Endothelial cell of umbilical vein (primary cell): Measurements from ENCODE around the gene SFPQ. TPM values are rescaled to one million over a fixed set of nuclear protein-coding genes. Genes with fewer than 3 reads are reported as not detected.

Experiments
- BruUV-seq: library from RNA; stranded (reverse); fragments of 400-500 nt; replicated peaks from 2 replicates; lab custom pipeline; 2021; lab: Mats Ljungman, UMichigan
- CTCF ChIA-PET: fragments of 300-600, 350-600 bp; sonication (Branson Sonifier 250); formaldehyde crosslinking; loops from one replicate; lab custom pipeline; 2021; ENCODE audit warnings: antibody characterized with exemption, inconsistent platforms; lab: Charles Lee
- POLR2A ChIA-PET: fragments of 300-600, 350-600 bp; sonication (Branson Sonifier 250); formaldehyde crosslinking; loops from one replicate; lab custom pipeline; 2021; ENCODE audit warnings: antibody characterized with exemption, inconsistent platforms; lab: Charles Lee
- DNase-seq: peaks from one replicate; pipeline ENCODE4 v3.0.0-alpha.2; 2011; ENCODE audit warnings: low read depth, low spot score
- FAIRE-seq: peaks from 2 replicates; lab custom pipeline; 2011; peaks lifted over from hg19 to GRCh38; lab: Jason Lieb, UNC
- H2AFZ ChIP-seq: 2 replicates; pipeline ENCODE4 v1.6.0; 2012; ENCODE audit warnings: low read depth, low read length, control low read depth, inconsistent platforms
- H3K27ac ChIP-seq: 2 replicates; pipeline ENCODE4 v1.5.1; 2011; ENCODE audit warnings: low read depth, mild to moderate bottlenecking, control low read depth, low read length, moderate library complexity; ENCODE audit not compliant: insufficient read depth
- H3K27me3 ChIP-seq, 2 experiments: 2 replicates each; pipeline versions ENCODE4 v1.6.0 to v1.6.1; 2011; ENCODE audit warnings: low read length in 2 of 2, mixed read lengths in 1 of 2; ENCODE audit not compliant: control insufficient read depth in 2 of 2, insufficient read depth in 2 of 2
- H3K36me3 ChIP-seq, 2 experiments: 2 replicates in 1 of 2; 3 replicates in 1 of 2; pipeline ENCODE4 v1.5.1; 2011; ENCODE audit warnings: low read length in 2 of 2, mild to moderate bottlenecking in 1 of 2, moderate library complexity in 1 of 2; ENCODE audit not compliant: control insufficient read depth in 2 of 2, insufficient read depth in 2 of 2; ENCODE audit errors: extremely low read depth in 1 of 2
- H3K4me1 ChIP-seq: 3 replicates; pipeline ENCODE4 v1.5.1; 2011; ENCODE audit warnings: mild to moderate bottlenecking, low read length; ENCODE audit not compliant: control insufficient read depth, insufficient read depth; ENCODE audit errors: extremely low read depth
- H3K4me2 ChIP-seq: 2 replicates; pipeline ENCODE4 v1.6.1; 2011; ENCODE audit warnings: low read length, control low read depth, mixed read lengths; ENCODE audit not compliant: insufficient read depth
- H3K4me3 ChIP-seq, 3 experiments: fragments of 200-600 bp in 1 of 3; sonication (generic), shearing (Covaris generic) in 1 of 3; replicated peaks in 1 of 3; 2 replicates each; pipeline ENCODE4 v1.5.1; 2011 to 2016; ENCODE audit warnings: control low read depth in 3 of 3, low read length in 3 of 3, mild to moderate bottlenecking in 2 of 3, inconsistent platforms in 1 of 3, low read depth in 1 of 3, moderate library complexity in 1 of 3; ENCODE audit not compliant: insufficient read depth in 1 of 3
- H3K79me2 ChIP-seq: 2 replicates; pipeline ENCODE4 v1.6.0; 2012; ENCODE audit warnings: low read length, inconsistent platforms; ENCODE audit not compliant: control insufficient read depth, insufficient read depth
- H3K9ac ChIP-seq: replicated peaks from 2 replicates; pipeline ENCODE3; 2011; ENCODE audit warnings: low read length, control low read depth; ENCODE audit not compliant: insufficient read depth; ENCODE audit errors: extremely low read depth
- H3K9me1 ChIP-seq: replicated peaks from 3 replicates; pipeline ENCODE4 v1.6.0; 2011; ENCODE audit warnings: mild to moderate bottlenecking, low read length; ENCODE audit not compliant: control insufficient read depth, insufficient read depth; ENCODE audit errors: extremely low read depth
- H3K9me3 ChIP-seq: replicated peaks from 2 replicates; pipeline ENCODE4 v1.5.1; 2012; ENCODE audit warnings: low read length, inconsistent platforms; ENCODE audit not compliant: control insufficient read depth, insufficient read depth
- H4K20me1 ChIP-seq: replicated peaks from 2 replicates; pipeline ENCODE3; 2011; ENCODE audit warnings: mild to moderate bottlenecking, low read length; ENCODE audit not compliant: control insufficient read depth, insufficient read depth; ENCODE audit errors: extremely low read depth
- EZH2 ChIP-seq: IDR thresholded peaks from 2 replicates; pipeline ENCODE4 v1.6.1; 2012; ENCODE audit warnings: borderline replicate concordance, low read depth, mild to moderate bottlenecking, moderate library complexity, low read length, inconsistent platforms; ENCODE audit not compliant: severe bottlenecking
- FOS ChIP-seq: IDR thresholded peaks from 2 replicates; pipeline ENCODE4 v1.6.1; 2011; ENCODE audit warnings: mild to moderate bottlenecking, low read length, moderate library complexity, borderline replicate concordance; ENCODE audit not compliant: insufficient read depth
- GATA2 ChIP-seq: IDR thresholded peaks from 2 replicates; pipeline ENCODE4 v1.7.0; 2011; ENCODE audit warnings: low read depth, mild to moderate bottlenecking, moderate library complexity, mixed read lengths, low read length; ENCODE audit not compliant: insufficient read length, insufficient read depth
- JUN ChIP-seq: IDR thresholded peaks from 2 replicates; pipeline ENCODE4 v1.6.1; 2011; ENCODE audit warnings: borderline replicate concordance, low read depth; ENCODE audit not compliant: insufficient read length, insufficient read depth
- MAX ChIP-seq: IDR thresholded peaks from 2 replicates; pipeline ENCODE4 v1.6.1; 2011; ENCODE audit not compliant: insufficient read depth, insufficient read length
- MYC ChIP-seq: IDR thresholded peaks from one replicate; pipeline ENCODE4 v1.6.1; 2011; ENCODE audit warnings: mild to moderate bottlenecking, low read depth, low read length
- POLR2A ChIP-seq: IDR thresholded peaks from 2 replicates; pipeline ENCODE4 v1.6.1; 2012; ENCODE audit warnings: low read depth, mild to moderate bottlenecking, control low read depth, low read length
- POLR2AphosphoS5 ChIP-seq: IDR thresholded peaks from 2 replicates; pipeline ENCODE4 v1.6.1; 2012; ENCODE audit warnings: low read depth, mild to moderate bottlenecking, control low read depth, low read length, moderate library complexity; ENCODE audit not compliant: insufficient read depth
- dilution Hi-C: fragments of 300-500 bp; cut with MboI; formaldehyde crosslinking; loops from one replicate; pipeline ENCODE4 v1.15.0; 2019; ENCODE audit warnings: low sequenced_read_pairs; ENCODE audit not compliant: extremely low pct_ligation_motif_present
- intact Hi-C: fragments of 100-400 bp; cut with micrococcal nuclease; formaldehyde crosslinking; loops from one replicate; pipeline ENCODE4 v1.10.0; 2022
- polyA plus RNA-seq, 4 experiments: library from polyadenylated mRNA; depleted of rRNA in 3 of 4; stranded (reverse) in 3 of 4; unstranded in 1 of 4; fragments of >200 nt; gene quantifications; 2 replicates each; pipeline versions ENCODE4 v1.2.1 to v1.2.3, GENCODE V29; 2011 to 2012; ENCODE audit warnings: missing spikeins in 1 of 4
- total RNA-seq: library from RNA; stranded (reverse); gene quantifications from 2 replicates; pipeline ENCODE4 v1.2.3, GENCODE V29; 2021
- TF ChIP-seq, protein P1 (sequence below), 2 donors: IDR thresholded peaks; 1 replicate in 1 of 2; 2 replicates in 1 of 2; pipeline ENCODE4 v1.5.1; 2011; ENCODE audit warnings: low read length in 2 of 2, mild to moderate bottlenecking in 2 of 2, moderate library complexity in 2 of 2, control low read depth in 1 of 2, inconsistent platforms in 1 of 2, low read depth in 1 of 2; ENCODE audit not compliant: insufficient read depth in 1 of 2; ENCODE audit errors: extremely low read depth in 1 of 2

The SFPQ gene
- total and polyA plus RNA-seq, 2 donors (not counting 3 experiments of a cell fraction or from before 2014, with no cell fraction given) = 100 to 415 TPM

DNA sequence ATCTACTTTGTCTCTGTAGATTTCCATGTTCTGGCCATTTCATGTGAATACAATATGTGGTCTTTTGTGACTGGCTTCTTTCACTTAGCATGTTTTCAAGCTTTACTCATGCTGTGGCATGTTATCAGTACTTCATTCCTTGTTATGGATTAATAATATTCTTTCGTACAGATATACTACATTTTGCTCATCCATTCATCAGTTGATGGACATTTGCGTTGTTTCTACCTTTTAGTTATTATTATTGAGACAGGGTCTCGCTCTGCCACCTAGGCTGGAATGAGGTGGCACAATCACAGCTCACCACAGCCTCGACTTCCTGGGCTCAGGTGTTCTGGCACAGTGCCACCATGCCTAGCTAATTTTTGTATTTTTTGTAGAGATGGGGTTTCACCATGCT lies 21.4 kb downstream of the SFPQ start:
- Histone ChIP-seq H3K9ac (no peak overlapping the region), H2AFZ (no peak overlapping the region), H3K27me3 (no peaks in the 10 kb centered on the region), H3K4me3 (no peak overlapping the region), H3K36me3 (peaks cover 4 to 15% of the 10 kb centered on the region in 2 experiments), H4K20me1 (peaks cover 4% of the 10 kb centered on the region), H3K9me3 (no peaks in the 10 kb centered on the region), H3K9me1 (no peaks in the 10 kb centered on the region), H3K79me2 (no peaks in the 10 kb centered on the region), H3K27ac (no peak overlapping the region), H3K4me1 (no peaks in the 10 kb centered on the region), H3K4me2 (no peak overlapping the region)
- ChIA-PET CTCF (interaction anchor here (1.5 kb wide), 1 partner anchor 14 kb away, joined by 4 read pairs; no protein-coding TSS in a partner anchor), POLR2A (no interaction called here)
- no peak for DNase-seq
- dilution Hi-C loops = loop anchor here (25.0 kb wide), 1 partner anchor 184 kb away; the partner anchor contains the start of gene TMEM35B
- no TSS peak for BruUV-seq
- FAIRE-seq = no peak
- intact Hi-C loops = loop anchor here (5.0 kb wide), 1 partner anchor 384 kb away; no protein-coding TSS in a partner anchor
- no peak for TF ChIP-seq POLR2AphosphoS5
- TF ChIP-seq POLR2A = no peak
- TF ChIP-seq FOS = no peak
- TF ChIP-seq JUN = no peak
- TF ChIP-seq EZH2 = no peak
- no peak for TF ChIP-seq MAX
- no peak for TF ChIP-seq GATA2
- TF ChIP-seq, protein P1, sequence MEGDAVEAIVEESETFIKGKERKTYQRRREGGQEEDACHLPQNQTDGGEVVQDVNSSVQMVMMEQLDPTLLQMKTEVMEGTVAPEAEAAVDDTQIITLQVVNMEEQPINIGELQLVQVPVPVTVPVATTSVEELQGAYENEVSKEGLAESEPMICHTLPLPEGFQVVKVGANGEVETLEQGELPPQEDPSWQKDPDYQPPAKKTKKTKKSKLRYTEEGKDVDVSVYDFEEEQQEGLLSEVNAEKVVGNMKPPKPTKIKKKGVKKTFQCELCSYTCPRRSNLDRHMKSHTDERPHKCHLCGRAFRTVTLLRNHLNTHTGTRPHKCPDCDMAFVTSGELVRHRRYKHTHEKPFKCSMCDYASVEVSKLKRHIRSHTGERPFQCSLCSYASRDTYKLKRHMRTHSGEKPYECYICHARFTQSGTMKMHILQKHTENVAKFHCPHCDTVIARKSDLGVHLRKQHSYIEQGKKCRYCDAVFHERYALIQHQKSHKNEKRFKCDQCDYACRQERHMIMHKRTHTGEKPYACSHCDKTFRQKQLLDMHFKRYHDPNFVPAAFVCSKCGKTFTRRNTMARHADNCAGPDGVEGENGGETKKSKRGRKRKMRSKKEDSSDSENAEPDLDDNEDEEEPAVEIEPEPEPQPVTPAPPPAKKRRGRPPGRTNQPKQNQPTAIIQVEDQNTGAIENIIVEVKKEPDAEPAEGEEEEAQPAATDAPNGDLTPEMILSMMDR (IDR thresholded peaks at IDR 0.05; ENCODE audit: extremely low read depth in 1 of 2, insufficient read depth in 1 of 2, low read depth in 1 of 2, low read length in 2 of 2) = no peak
- TF ChIP-seq MYC = no peak
